BE2C (cell line): ENCODE results near the gene CDC42.

ENCODE experiments used
- DNase-seq: peaks from one replicate; pipeline ENCODE4 v3.0.0-alpha.2; 2020
- H3K27me3 ChIP-seq: fragments of 250-450 bp; sonication (Bioruptor Pico); 2 replicates; pipeline ENCODE4 v1.5.1; 2020; ENCODE audit warnings: mild to moderate bottlenecking
- H3K36me3 ChIP-seq: fragments of 250-450 bp; sonication (Bioruptor Pico); 2 replicates; pipeline ENCODE4 v1.5.1; 2020; ENCODE audit warnings: mild to moderate bottlenecking
- H3K4me1 ChIP-seq: fragments of 250-450 bp; sonication (Bioruptor Pico); 2 replicates; pipeline ENCODE4 v1.5.1; 2020
- H3K4me3 ChIP-seq: 2 replicates; pipeline ENCODE4 v1.5.1; 2011; ENCODE audit warnings: low read depth, low read length
- H3K9me3 ChIP-seq: fragments of 250-450 bp; sonication (Bioruptor Pico); 2 replicates; pipeline ENCODE4 v1.5.1; 2020
- CTCF ChIP-seq: IDR thresholded peaks from 2 replicates; pipeline ENCODE4 v1.5.1; 2012; ENCODE audit warnings: mild to moderate bottlenecking, low read depth, low read length

The CDC42 gene

GRCh38 chr1:22048351-22049192 is 3.9 kb upstream of the CDC42 start:
- TF ChIP-seq CTCF = no peak
- no peaks in the 10 kb centered on the region for H3K9me3 ChIP-seq
- no peaks in the 10 kb centered on the region for H3K36me3 ChIP-seq
- no peaks in the 10 kb centered on the region for H3K4me1 ChIP-seq
- no peak overlapping the region for H3K4me3 ChIP-seq
- H3K27me3 ChIP-seq = no peaks in the 10 kb centered on the region
- DNase-seq = no peak

- Histone ChIP-seq H3K4me3 (no peak overlapping the region), H3K4me1 (no peaks in the 10 kb centered on the region), H3K27me3 (no peaks in the 10 kb centered on the region), H3K9me3 (no peaks in the 10 kb centered on the region), H3K36me3 (no peaks in the 10 kb centered on the region)
- no peak for DNase-seq
- TF ChIP-seq CTCF = no peak
Measured at GRCh38 chr1:22050330-22050729, 2.2 kb upstream of the CDC42 start.

GRCh38 chr1:22051607-22052114 is 848 bp upstream of the CDC42 start:
- H3K27me3 ChIP-seq = no peaks in the 10 kb centered on the region
- no peak for TF ChIP-seq CTCF
- no peaks in the 10 kb centered on the region for H3K36me3 ChIP-seq
- H3K9me3 ChIP-seq = no peaks in the 10 kb centered on the region
- H3K4me1 ChIP-seq = no peaks in the 10 kb centered on the region
- no peak for DNase-seq
- no peak overlapping the region for H3K4me3 ChIP-seq

- no peak for TF ChIP-seq CTCF
- H3K36me3 ChIP-seq = no peaks in the 10 kb centered on the region
- H3K4me3 ChIP-seq = peak overlapping the region; percentile 64
- no peaks in the 10 kb centered on the region for H3K9me3 ChIP-seq
- peak; percentile 39 for DNase-seq
- no peaks in the 10 kb centered on the region for H3K4me1 ChIP-seq
- H3K27me3 ChIP-seq = no peaks in the 10 kb centered on the region
Measured at GRCh38 chr1:22053017-22053860, 730 bp downstream of the CDC42 start.

GRCh38 chr1:22053861-22054770 is 1.6 kb downstream of the CDC42 start:
- DNase-seq = no peak
- TF ChIP-seq CTCF = no peak
- H3K9me3 ChIP-seq = no peaks in the 10 kb centered on the region
- no peaks in the 10 kb centered on the region for H3K27me3 ChIP-seq
- peak overlapping the region; percentile 64 for H3K4me3 ChIP-seq
- no peaks in the 10 kb centered on the region for H3K4me1 ChIP-seq
- no peaks in the 10 kb centered on the region for H3K36me3 ChIP-seq
